NK-92 (cell line): ENCODE data around the gene CCNDBP1.
"Not testable (repeated sequence)": the region's sequence is repeated elsewhere in the genome, so short reads cannot be mapped to it uniquely, and the experiment has no call there.

Source experiments
- DNase-seq: peaks from one replicate; lab custom pipeline; 2025; ENCODE audit not compliant: unreplicated experiment; lab: John Stamatoyannopoulos, UW

Gene CCNDBP1

GRCh38 chr15:43214592-43215295 lies 29.5 kb downstream of the CCNDBP1 start:
- no peak for DNase-seq

- DNase-seq: no peak
Observed at GRCh38 chr15:43215961-43216360, 30.8 kb downstream of the CCNDBP1 start.

- DNase-seq: no peak
Observed at GRCh38 chr15:43218908-43219706, 33.9 kb downstream of the CCNDBP1 start.

GRCh38 chr15:43219929-43220928 lies 35.0 kb downstream of the CCNDBP1 start:
- DNase-seq: no peak

GRCh38 chr15:43220991-43221403 lies 35.8 kb downstream of the CCNDBP1 start, which contains the start of gene EPB42:
EPB42 (minus strand) TSS chr15:43221018; CDS start chr15:43220825, 193 bp downstream.
- DNase-seq: no peak

- DNase-seq: no peak
Observed at GRCh38 chr15:43221422-43221821, 36.2 kb downstream of the CCNDBP1 start.

GRCh38 chr15:43225201-43225949 lies 40.2 kb downstream of the CCNDBP1 start:
- no peak for DNase-seq

GRCh38 chr15:43225950-43226255 lies 40.7 kb downstream of the CCNDBP1 start:
- not testable (repeated sequence) for DNase-seq

GRCh38 chr15:43226436-43227305 lies 41.5 kb downstream of the CCNDBP1 start:
- no peak for DNase-seq

GRCh38 chr15:43229977-43230376 lies 44.8 kb downstream of the CCNDBP1 start:
- no peak for DNase-seq

GRCh38 chr15:43230640-43231115 lies 45.5 kb downstream of the CCNDBP1 start:
- no peak for DNase-seq

- DNase-seq: no peak
Observed at GRCh38 chr15:43232289-43232874, 47.2 kb downstream of the CCNDBP1 start.

GRCh38 chr15:43235536-43235935 lies 50.3 kb downstream of the CCNDBP1 start:
- DNase-seq: no peak

- no peak for DNase-seq
Observed at GRCh38 chr15:43237842-43238470, 52.8 kb downstream of the CCNDBP1 start.

GRCh38 chr15:43238671-43239131 lies 53.5 kb downstream of the CCNDBP1 start:
- no peak for DNase-seq

GRCh38 chr15:43239732-43240491 lies 54.7 kb downstream of the CCNDBP1 start:
- DNase-seq: no peak

GRCh38 chr15:43241100-43241499 lies 55.9 kb downstream of the CCNDBP1 start:
- no peak for DNase-seq

- no peak for DNase-seq
Observed at GRCh38 chr15:43242616-43243015, 57.4 kb downstream of the CCNDBP1 start.
